Progenitor cell of endocrine pancreas (in vitro differentiated cells): ENCODE results near the gene CERK. TPM values are rescaled to one million over a fixed set of nuclear protein-coding genes. Genes with fewer than 3 reads are reported as not detected.

ENCODE experiments used
- DNase-seq: peaks from one replicate; pipeline ENCODE4 v3.0.0; 2021; ENCODE audit warnings: low spot score; ENCODE audit not compliant: unreplicated experiment
- H3K27ac Mint-ChIP-seq: 2 replicates; pipeline ENCODE4 v1.8.0; 2021; ENCODE audit warnings: mild to moderate bottlenecking, moderate library complexity, mixed read lengths
- H3K27me3 Mint-ChIP-seq: 2 replicates; pipeline ENCODE4 v1.8.0; 2021; ENCODE audit warnings: mixed read lengths
- H3K36me3 Mint-ChIP-seq: 2 replicates; pipeline ENCODE4 v1.8.0; 2022; ENCODE audit warnings: mixed read lengths; ENCODE audit not compliant: insufficient read depth
- H3K4me1 Mint-ChIP-seq: 2 replicates; pipeline ENCODE4 v1.8.0; 2021; ENCODE audit warnings: low read depth, mixed read lengths
- H3K4me3 Mint-ChIP-seq: 2 replicates; pipeline ENCODE4 v1.8.0; 2021; ENCODE audit warnings: low read depth, mild to moderate bottlenecking, moderate library complexity, mixed read lengths
- H3K9me3 Mint-ChIP-seq: 2 replicates; pipeline ENCODE4 v1.8.0; 2021; ENCODE audit warnings: low read depth, mixed read lengths
- total RNA-seq: library from RNA; stranded (reverse); gene quantifications from 2 replicates; pipeline ENCODE4 v1.2.1, GENCODE V29; 2021
- TF ChIP-seq, protein P1 (sequence below): fragments of 200-600 bp; sonication (generic); IDR thresholded peaks from one replicate; pipeline ENCODE4 v1.5.0; 2021; ENCODE audit warnings: antibody characterized with exemption, mild to moderate bottlenecking; ENCODE audit not compliant: unreplicated experiment

Gene CERK
- total RNA-seq, 1 donor from 2014 or later = 62.0 TPM

GRCh38 chr22:46746192-46746591, 8.1 kb upstream of the CERK start:
- Mint-ChIP-seq H3K27me3 (peaks cover 38% of the 10 kb centered on the region), H3K4me3 (no peak overlapping the region), H3K36me3 (no peaks in the 10 kb centered on the region), H3K4me1 (peaks cover 3% of the 10 kb centered on the region), H3K9me3 (no peaks in the 10 kb centered on the region), H3K27ac (no peak overlapping the region)
- no peak for DNase-seq
- TF ChIP-seq, protein P1, sequence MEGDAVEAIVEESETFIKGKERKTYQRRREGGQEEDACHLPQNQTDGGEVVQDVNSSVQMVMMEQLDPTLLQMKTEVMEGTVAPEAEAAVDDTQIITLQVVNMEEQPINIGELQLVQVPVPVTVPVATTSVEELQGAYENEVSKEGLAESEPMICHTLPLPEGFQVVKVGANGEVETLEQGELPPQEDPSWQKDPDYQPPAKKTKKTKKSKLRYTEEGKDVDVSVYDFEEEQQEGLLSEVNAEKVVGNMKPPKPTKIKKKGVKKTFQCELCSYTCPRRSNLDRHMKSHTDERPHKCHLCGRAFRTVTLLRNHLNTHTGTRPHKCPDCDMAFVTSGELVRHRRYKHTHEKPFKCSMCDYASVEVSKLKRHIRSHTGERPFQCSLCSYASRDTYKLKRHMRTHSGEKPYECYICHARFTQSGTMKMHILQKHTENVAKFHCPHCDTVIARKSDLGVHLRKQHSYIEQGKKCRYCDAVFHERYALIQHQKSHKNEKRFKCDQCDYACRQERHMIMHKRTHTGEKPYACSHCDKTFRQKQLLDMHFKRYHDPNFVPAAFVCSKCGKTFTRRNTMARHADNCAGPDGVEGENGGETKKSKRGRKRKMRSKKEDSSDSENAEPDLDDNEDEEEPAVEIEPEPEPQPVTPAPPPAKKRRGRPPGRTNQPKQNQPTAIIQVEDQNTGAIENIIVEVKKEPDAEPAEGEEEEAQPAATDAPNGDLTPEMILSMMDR = no peak

- Mint-ChIP-seq H3K9me3 (no peaks in the 10 kb centered on the region), H3K4me3 (no peak overlapping the region), H3K27me3 (peaks cover 29% of the 10 kb centered on the region), H3K36me3 (no peaks in the 10 kb centered on the region), H3K27ac (no peak overlapping the region), H3K4me1 (peaks cover 6% of the 10 kb centered on the region)
- TF ChIP-seq, protein P1 = no peak
- DNase-seq = no peak
These were observed 6.5 kb upstream of the CERK start for GRCh38 chr22:46744581-46744980.

GRCh38 chr22:46742576-46743221, 4.6 kb upstream of the CERK start:
- H3K9me3 Mint-ChIP-seq = no peaks in the 10 kb centered on the region
- DNase-seq = no peak
- no peaks in the 10 kb centered on the region for H3K36me3 Mint-ChIP-seq
- peaks cover 18% of the 10 kb centered on the region for H3K27me3 Mint-ChIP-seq
- no peak overlapping the region for H3K4me3 Mint-ChIP-seq
- TF ChIP-seq, protein P1 = no peak
- peaks cover 7% of the 10 kb centered on the region for H3K4me1 Mint-ChIP-seq
- no peak overlapping the region for H3K27ac Mint-ChIP-seq

GRCh38 chr22:46741974-46742519, 4.0 kb upstream of the CERK start:
- H3K36me3 Mint-ChIP-seq = no peaks in the 10 kb centered on the region
- no peak overlapping the region for H3K4me3 Mint-ChIP-seq
- DNase-seq = no peak
- TF ChIP-seq, protein P1 = no peak
- no peak overlapping the region for H3K27ac Mint-ChIP-seq
- H3K4me1 Mint-ChIP-seq = peaks cover 11% of the 10 kb centered on the region
- H3K9me3 Mint-ChIP-seq = no peaks in the 10 kb centered on the region
- peaks cover 12% of the 10 kb centered on the region for H3K27me3 Mint-ChIP-seq

DNA sequence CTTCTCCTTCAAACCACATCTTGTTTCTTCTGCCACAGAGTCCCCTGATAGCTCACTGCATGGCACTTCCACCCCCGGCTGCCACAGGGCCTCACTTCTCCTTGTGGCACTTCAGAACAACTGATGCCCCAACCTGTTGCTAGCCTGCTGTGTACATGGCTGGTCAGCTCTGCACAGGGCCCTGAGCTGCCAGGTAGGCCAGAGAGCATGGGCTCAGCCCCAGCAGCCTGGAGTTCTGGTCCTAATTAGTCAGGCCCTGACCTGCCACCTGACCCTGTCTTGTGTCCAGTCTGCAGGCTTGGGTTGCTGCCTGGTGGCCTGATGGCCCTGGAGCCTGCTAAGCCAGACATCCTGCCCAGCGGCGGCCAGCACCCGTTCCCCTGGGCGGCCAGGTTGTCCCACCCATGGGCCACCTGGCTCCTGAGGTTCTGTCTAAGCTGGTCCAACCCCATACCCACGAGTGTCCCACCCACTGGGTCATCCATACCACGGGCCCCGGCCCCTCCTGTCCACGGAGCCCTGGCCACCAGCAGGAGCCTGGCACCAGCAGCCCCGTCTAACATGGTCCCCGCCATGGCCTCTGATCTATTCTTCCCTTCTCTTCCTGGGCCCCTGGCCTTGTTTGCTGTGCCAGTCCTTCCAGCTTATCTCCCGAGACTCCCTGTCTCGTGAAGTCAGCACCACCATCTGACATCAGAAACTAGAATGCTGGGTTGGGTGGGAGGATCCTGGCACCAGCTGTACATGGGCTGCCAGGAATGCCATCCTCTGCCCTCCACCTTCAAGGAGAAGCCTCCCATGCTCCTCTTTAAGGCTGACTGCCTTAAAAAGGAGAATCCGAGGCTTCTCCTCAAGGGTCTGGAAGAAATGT, 3.1 kb upstream of the CERK start:
- no peaks in the 10 kb centered on the region for H3K36me3 Mint-ChIP-seq
- no peak overlapping the region for H3K27ac Mint-ChIP-seq
- no peak for DNase-seq
- H3K27me3 Mint-ChIP-seq = peaks cover 3% of the 10 kb centered on the region
- H3K4me1 Mint-ChIP-seq = peaks cover 15% of the 10 kb centered on the region
- TF ChIP-seq, protein P1 = no peak
- no peaks in the 10 kb centered on the region for H3K9me3 Mint-ChIP-seq
- no peak overlapping the region for H3K4me3 Mint-ChIP-seq
